ENCODE data around the gene CACNA1B.
A peak's percentile ranks its signal among the peaks of the same experiment; 100 is the strongest.
"Not testable (repeated sequence)": the region's sequence is repeated elsewhere in the genome, so short reads cannot be mapped to it uniquely, and the experiment has no call there.

Gene CACNA1B

DNA sequence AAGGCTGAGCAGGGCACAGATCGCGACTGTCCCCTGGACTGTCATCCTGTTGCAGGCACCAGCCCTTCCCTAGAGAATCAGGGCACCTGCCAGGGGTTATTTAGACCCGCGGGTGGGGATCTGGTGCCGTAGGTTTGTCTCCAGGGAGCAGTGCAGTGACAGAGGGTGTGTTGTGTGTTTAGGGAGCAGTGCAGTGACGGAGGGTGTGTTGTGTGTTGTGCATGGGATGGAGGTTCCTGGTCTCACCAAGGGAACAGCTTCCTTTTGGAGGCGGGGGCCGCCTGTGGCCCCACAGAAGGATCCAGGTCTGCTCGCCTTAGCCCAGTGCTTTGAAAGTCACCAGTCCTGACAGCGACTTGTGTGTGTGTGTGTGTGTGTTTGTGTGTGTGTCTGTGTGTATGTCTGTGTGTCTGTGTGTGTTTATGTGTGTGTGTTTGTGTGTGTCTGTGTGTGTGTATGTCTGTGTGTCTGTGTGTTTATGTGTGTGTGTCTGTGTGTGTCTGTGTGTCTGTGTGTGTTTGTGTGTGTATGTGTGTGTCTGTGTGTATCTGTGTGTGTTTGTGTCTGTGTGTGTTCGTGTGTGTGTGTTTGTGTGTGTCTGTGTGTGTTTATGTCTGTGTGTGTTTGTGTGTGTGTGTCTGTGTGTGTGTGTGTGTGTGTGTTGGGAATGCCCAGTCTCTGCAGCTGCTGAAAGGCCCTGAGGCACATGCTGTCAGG lies 265.1 kb downstream of the CACNA1B start:
- DNase-seq (ENCODE audit: low read depth, low spot score): not testable (repeated sequence)

DNA sequence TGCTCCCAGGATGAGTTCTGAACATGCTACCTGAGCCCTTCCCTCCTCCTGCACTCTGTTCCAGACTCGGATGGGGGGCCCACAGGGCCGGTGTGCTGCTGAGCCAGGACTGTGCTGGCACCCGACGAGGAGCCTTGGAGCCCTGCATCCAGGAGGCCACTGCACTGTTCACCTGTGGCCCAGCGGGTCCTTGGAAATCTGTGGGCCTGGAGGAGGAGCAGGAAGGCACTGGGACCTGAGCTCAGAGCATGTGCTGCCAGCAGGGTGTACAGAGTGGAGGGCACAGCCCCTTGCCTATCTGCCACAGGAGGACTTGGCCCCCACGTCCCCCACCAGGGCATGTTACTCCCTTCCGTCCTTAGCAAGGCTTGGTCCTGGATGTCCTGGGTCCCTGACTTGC lies 265.9 kb downstream of the CACNA1B start:
- not testable (repeated sequence) for DNase-seq (ENCODE audit: low read depth, low spot score)

DNA sequence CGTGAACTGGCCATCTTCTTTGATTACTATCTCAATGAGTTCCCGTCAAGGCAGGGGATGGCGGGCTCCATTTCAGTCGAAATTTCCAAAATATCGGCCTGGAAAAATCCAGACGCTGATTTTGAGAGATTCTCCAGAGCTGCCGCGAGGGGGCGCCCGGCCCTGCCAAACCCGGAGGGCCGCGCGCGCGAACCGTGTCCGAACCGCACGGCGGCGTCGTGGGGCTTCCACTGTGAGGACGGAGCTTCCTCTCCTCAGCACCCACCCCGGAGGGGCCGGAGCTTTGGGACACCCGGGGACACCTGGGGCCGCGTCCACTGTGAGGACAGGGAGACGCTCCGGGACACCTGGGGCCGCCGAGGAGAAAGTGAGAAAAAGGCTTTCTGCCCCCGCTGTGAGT lies 270.0 kb downstream of the CACNA1B start:
- peak; percentile 47 for DNase-seq (ENCODE audit: low read depth, low spot score)

DNA sequence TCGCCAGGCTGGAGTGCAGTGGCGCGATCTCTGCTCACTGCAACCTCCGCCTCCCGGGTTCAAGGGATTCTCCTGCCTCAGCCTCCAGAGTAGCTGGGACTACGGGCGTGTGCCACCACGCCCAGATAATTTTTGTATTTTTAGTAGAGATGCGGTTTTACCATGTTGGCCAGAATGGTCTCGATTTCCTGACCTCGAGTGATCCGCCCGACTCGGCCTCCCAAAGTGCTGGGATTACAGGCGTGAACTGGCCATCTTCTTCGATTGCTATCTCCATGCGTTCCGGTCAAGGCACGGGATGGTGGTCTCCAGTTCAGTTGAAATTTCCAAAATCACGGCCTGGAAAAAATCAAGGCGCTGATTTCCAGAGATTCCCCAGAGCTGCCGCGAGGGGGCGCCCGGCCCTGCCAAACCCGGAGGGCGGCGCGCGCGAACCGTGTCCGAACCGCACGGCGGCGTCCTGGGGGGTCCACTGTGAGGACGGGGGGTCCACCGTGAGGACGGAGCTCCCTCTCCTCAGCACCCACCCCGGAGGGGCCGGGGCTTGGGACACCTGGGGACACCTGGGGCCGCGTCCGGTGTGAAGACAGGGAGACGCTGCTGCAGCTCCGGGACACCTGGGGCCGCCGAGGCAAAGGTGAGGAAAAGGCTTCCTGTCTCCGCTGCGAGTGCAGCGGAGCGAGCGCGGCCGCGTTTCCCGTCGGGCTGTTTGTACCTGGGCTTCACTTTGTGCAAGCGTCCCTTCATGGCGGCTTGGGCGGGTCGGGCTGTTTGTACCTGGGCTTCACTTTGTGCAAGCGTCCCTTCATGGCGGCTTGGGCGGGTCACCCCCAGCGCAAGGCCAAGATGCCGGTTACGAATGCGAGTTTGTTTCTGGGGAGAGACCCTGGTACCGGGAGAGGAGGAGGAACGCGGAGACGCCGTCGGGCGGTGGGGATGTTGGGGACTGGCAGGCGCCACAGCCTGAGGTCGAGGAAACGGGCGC lies 272.4 kb downstream of the CACNA1B start:
- peak; percentile 74 for DNase-seq (ENCODE audit: low read depth, low spot score)

DNA sequence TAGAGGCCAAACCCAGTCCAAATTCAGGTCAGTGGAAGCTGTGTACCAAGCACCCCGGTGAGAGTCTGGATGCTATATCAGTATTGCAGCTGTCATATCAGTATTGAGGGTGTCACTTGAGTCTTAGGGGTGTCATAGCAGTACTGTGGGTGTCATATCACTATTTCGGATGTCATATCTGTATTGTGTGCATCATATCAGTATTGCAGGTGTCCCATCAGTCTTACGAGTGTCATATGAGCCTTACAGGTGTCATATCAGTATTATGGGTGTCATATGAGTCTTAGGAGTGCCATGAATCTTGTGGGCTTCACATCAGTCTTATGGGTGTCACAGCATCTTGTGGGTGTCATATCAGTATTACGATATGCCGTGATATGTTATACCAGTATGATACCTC lies 278.2 kb downstream of the CACNA1B start:
- DNase-seq (ENCODE audit: low read depth, low spot score): not testable (repeated sequence)

DNA sequence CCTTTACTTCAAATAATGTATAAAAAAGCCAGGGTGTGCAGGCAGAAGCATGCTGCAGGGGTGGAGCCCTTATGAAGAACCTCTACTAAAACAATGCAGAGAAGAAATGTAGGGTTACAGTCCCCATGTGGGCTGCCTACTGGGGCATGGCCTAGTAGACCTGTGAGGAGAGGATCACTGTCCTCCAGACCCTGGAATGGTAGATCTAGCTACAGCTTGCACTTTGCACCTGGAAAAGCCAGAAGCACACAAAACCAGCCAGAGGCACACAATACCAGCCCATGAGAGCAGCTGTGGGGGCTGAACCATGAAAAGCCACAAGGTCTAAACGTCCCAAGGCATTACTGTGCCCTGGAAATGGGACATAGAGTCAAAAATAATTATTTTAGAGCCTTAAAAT lies 289.2 kb downstream of the CACNA1B start:
- DNase-seq (ENCODE audit: low read depth, low spot score): not testable (repeated sequence)
